Activated CD4-positive, alpha-beta T cell treated with anti-CD3 and anti-CD28 coated beads, Interleukin-10, Interleukin-2, amounts not matched to agents 100 ng/mL and 50 ng/mL, durations not matched to agents 16 hours and 8 hours (primary cell): ENCODE data around the gene SYF2.
A peak's percentile ranks its signal among the peaks of the same experiment; 100 is the strongest.
"Not testable (repeated sequence)": the region's sequence is repeated elsewhere in the genome, so short reads cannot be mapped to it uniquely, and the experiment has no call there.

Experiments
- DNase-seq: peaks from one replicate; pipeline ENCODE4 v3.0.0-alpha.2; 2020

Gene SYF2

DNA sequence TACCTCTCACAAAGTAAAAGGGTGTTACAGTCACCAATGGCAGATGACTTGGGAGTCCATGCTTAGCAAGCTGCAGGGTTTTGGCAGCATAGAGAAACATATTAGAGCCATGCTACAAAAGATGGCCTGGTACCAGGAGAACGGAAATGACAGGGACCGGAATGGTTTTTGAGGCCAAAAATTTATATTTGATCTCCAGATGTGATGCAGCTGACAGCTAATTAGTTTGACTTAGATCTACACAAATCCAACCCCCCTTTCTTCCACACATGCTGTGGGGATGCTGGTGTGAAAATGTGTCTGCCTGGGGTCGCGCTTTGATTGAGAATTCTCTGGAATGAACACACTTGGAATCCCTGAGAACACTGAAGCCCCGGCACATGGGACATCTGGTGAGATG lies 26.5 kb downstream of the SYF2 start:
- no peak for DNase-seq

DNA sequence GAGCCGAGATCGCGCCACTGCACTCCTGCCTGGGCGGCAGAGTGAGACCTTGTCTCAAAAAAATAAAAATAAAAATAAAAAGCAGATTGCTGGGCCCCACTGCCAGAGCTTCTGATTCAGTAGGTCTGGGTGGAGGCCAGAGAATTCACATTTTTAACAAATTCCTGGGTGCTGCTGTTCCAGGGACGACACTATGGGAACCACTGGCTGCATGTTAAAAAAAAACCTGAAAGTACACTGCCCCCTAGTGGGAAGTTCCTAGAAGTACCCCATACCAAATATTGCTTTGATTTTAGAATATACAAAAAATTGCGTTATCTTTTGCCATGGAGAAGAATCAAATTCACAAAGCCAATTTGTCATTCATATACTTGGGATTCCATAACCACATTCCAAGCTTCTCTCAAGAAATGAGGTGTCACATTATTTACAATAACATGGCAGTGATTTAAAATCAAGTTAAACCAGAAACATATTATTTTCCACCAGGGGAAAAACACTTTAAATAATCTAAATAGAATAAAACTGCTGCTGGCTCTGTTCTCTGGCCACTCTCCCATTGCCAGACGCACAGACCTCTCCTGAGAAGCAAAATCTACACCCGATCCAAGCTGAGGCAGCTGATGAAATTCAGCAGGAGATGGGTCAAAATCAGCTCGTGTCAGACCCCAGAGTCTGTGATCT lies 27.4 kb downstream of the SYF2 start:
- peak; percentile 28 for DNase-seq

DNA sequence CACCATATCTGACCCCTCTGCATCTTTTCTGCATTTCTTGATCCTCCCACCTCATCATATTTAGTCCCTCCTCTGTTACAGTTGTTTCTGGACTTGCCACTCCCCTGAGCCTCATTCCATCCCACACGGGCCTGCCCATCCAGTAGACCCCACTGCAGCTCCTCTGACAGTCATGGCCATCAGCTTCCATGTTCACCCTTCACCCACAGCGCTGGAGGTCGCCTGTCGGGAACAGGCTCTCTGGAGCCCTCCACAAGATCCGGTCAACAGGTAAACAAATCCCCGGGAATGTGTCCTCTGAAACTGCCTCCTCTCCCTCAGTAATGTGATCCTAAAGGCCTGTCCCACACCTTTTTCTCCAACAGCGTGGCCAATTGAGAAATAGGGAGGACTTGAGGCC lies 31.3 kb downstream of the SYF2 start:
- no peak for DNase-seq

DNA sequence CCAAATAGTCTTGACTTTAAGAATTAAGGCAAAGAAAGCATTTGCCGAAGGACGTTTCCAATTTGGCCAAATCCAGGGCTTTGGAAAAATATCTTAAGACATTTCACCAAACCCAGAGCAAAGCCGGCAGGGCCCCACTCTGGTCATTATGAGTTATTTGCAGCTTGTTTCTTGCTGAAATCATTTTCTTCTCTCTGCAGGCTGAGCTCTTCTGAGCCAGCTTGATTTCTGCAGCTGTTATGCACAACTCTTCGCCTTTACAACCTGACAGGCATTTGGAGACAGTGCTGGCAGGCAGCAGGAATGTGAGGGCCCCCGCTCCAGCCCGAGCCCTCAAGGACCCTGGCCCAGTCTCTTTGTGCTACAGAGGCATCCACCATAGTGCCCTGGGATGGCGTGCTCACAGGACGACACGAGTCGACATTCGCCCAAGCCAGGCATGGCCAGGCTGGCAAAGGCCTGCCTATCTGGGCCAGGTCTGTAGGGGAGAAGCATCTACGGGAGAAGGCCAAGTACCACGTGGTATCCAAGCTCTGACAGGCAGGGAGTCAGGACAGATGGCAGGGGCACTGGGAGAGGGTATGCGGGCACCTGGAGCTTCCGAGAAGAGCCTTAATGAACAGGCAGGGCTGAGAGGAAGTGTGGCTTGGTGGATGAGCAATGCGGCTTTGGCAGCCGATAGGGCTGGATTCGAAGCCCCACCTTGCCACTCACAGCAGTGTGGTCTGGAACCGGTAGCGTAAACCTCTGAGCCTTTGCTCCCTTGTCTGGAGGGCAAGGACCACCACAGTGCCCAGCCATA lies 32.3 kb downstream of the SYF2 start:
- DNase-seq: no peak

DNA sequence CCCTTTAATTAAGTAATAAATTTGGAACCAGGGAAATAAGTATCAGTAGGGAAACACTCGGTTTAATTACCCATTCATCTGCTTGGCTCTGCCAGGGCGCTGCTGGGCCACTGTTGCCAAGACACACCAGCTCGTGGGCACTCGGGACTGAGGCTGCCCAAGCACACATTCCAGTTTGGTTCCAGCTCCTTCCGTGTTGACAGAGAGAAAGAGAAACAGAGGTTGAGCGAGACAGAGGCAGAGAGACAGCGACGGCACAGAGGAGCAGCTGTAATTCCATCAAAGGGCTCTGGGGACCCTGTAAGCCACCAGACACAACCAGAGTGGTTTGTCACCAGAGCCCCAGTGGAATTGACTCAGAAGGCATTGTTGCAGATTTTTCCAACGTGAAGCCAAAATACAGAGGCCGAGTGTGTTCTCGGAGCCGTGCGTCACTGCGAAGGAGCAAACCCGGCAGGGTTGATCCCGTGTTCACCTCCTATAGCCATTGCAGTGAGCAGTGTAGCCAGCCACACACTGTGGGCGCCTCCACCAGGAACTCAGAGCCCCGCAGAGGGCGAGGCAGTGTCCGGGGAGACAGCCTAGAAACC lies 33.5 kb downstream of the SYF2 start:
- no peak for DNase-seq

DNA sequence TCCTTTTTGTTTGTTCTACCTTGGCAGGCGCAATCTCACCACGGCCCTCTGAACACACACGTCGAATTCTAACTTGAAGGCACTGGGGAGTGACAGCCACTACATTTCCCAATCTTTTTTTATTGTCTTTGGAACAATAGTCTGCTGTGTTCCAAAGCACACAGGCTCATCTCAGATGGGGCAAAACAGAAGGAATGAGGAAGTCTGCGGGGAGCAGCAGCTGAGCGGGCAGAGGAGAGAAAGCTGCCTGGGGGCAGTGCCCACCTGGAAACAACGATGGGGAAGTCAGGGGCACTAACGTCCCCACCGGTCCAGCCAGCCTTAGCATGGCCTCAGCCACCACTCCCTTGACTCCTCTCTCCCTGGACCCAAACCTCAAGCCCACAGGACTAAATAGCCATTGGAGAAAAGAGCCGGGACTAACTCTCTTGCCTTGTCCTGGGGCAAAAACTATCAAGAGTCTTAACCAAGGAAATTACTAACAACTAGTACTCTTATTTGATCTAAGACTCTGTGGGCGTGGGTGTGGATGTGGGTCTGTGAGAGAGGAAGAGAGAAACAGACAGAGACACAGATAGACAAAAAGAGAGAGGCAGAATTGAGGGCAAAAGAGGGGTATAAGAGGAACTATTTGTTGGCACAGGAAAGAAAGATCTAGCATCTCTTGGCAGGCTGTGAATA lies 34.2 kb downstream of the SYF2 start:
- DNase-seq: no peak

DNA sequence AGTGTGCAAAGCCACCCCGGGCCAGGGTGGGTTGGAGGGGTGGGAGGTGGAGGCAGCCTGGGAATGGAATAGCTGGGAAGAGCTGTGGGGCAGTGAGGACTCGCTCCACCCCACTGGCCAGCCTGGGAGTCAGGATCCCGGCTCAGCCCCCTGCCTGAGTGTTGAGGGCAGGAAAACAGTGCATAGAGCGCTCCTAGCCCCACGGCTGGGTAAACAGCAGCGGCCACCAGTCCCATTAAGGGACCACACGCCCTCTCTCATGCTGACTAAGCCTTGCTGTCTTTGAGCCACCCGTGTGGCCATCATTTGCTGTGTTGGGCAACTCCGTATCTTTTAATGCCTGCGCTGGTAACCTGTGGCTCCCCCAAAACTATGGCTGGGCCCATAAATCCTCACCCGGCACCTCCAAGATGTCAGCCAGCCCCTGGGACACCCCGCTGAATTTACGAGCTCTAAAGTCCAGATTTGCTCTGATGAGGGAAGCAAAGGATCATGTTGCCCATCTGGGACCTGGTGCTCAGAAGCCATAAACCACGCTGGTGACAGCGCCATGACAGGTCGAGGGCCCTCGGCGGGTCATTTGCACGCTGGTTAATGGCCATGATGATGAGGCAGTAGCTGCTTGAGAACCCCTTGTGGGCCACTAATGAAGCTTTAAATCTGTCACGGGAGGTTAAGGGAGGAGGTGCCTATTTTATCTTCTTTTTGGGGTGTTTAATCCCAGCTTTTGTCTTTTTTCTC lies 34.9 kb downstream of the SYF2 start:
- no peak for DNase-seq

DNA sequence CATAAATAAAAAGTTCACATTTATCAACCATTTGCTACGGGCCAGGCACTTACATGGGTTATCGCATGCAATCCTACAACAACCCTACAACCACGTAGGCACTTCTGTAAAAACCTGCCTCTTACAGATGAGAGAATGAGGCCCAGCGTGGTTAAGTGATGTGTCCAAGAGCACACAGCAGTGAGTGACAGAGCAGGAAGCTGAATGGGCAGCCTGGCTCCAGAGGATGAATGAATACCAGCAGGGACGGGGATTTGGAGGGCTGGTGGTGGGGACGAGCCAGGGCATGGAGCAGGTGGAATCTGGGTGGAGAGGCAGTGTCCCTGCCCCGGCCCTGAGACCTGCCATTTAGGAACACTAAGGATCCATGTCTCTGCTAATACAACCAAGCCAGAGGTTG lies 35.5 kb downstream of the SYF2 start:
- no peak for DNase-seq

DNA sequence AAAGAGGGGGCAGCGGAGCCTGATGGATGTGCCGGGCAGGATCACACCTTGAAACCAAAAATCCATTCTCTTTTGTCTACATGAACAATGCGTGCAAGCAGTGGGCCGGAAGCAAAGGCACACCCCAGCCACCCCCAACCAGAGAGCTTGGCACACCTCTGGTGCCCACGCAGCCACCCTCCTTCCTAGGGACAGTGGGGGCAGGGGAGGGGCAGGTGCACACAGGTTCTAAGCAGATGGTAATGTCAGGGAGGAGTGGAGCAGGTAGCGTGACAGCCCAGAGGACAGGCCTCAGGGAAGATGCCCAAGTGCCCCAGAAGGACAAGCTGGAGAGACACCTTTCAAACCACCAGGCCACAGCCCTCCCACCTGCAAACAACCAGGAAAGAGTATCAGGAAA lies 36.5 kb downstream of the SYF2 start:
- no peak for DNase-seq

DNA sequence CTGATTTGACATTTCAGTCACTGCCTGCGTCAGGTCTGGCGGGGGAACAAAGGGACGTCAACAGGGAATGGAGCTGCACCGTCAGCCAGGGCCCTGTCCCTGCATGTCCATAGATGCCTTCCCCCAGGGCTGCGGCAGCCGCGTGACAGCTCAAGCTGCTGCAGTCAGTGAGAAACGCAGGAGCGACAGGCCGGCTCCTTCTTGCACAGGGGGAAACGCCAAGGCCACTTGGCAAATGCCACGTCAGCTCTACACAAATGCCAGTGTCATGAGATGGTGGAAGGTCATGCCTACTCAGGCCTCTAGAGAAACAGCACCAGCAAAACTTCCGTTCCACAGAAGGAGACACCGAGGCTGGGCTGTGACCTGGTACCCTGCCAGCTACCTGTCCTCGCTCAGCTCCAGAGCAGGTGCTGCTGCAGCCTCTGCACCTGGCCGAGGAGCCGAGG lies 37.7 kb downstream of the SYF2 start:
- DNase-seq: no peak

DNA sequence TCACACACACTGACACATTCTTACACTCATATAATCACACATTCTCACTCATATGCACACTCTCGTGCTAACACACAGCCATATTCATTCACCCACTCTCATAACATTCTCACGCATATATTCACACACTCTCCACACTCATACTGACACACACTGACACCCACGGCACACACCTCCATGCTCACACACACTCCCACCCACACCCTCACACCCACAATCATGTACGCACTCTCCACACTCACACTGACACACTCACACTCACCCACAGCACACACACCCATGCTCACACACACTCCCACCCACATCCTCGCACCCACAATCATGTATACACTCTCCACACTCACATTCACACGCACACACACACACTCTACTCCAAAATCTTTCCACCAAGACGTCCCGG lies 38.2 kb downstream of the SYF2 start:
- DNase-seq: no peak

DNA sequence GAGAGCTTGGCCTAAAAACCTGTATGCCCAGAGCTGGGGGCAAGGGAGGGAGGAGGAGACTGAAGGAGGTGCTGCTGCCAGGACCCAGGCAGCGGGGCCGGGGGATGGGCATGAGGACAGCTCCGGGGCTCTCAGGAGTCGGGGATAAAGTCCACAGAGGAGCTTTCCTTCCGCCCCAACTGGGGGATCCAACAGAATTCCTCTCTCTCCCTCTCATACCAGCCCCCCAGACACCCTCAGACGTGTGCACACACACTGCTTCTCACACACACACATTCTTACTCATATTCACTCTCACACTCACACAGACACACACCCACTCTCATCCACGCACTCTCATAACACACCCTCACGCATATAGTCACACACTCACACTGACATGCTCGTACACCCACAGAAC lies 39.1 kb downstream of the SYF2 start:
- no peak for DNase-seq

DNA sequence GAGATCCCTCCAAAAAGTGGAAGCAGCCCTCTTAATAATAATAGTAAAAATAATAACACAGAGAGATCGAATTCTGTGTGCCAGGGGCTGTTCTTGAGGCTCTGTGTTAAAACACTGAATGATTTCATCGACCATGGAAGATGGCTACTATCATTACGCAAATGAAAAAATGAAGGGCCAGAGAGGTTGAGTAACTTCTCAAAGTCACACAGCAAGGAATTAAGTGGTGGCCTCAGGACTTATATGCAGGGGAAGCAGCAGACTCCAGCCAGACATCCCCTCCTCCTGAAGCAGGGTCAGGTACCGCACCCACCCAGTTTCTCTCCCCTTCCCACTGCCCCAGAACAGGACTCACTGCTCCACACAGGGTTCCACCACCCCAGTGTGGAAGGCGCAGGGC lies 40.1 kb downstream of the SYF2 start:
- no peak for DNase-seq

DNA sequence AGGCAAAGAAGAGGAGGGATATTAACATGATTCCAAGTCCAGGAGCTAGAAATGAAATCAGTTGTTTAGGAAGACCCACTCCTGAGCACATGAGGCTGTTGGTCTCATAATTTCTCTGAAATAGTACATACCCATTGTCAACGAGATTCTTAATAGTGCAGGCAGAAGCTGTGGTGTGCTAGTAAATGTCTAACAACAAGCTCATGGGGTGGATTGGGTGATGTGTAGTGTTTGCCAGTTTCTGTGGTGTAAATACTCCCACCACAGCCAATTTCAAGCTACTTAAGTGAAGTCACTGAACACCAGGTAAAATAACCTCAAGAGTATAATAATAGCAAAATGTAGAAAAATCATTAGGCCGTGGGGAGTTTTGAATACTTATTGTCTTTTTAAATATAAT lies 42.0 kb downstream of the SYF2 start:
- no peak for DNase-seq

DNA sequence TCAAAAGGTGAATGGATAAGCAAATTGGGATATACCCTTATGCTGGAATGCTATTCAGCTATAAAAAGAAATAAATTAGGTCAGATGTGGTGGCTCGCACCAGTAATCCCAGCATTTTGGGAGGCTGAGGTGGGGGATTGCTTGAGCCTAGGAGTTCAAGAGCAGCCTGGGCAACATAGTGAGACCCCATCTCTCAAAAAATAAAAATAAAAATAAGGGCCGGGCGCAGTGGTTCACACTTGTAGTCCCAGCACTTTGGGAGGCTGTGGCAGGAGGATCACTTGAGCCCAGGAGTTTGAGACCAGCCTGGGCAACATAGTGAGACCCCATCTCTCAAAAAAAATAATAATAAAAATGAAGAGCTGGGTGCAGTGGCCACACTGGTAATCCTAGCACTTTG lies 44.4 kb downstream of the SYF2 start:
- DNase-seq: not testable (repeated sequence)

DNA sequence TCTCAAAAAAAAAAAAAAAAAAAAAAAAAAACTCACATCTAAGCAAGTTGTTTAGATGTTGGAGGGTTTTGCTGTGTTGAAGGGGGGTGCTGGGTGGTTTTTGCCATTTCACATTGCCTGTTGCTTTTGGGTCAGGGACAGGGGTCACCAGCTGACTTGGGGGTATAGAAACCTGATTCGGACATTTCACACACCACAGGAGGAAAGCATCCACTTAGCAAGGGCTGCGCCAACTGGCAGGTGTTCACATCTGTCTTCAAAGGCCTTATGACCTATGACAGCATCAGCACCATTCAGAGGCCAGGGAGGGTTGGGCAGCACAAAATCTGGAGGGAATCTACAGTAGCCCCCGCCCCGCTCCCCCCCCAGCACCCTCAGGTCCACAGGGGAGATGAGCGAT lies 45.2 kb downstream of the SYF2 start:
- DNase-seq: no peak

DNA sequence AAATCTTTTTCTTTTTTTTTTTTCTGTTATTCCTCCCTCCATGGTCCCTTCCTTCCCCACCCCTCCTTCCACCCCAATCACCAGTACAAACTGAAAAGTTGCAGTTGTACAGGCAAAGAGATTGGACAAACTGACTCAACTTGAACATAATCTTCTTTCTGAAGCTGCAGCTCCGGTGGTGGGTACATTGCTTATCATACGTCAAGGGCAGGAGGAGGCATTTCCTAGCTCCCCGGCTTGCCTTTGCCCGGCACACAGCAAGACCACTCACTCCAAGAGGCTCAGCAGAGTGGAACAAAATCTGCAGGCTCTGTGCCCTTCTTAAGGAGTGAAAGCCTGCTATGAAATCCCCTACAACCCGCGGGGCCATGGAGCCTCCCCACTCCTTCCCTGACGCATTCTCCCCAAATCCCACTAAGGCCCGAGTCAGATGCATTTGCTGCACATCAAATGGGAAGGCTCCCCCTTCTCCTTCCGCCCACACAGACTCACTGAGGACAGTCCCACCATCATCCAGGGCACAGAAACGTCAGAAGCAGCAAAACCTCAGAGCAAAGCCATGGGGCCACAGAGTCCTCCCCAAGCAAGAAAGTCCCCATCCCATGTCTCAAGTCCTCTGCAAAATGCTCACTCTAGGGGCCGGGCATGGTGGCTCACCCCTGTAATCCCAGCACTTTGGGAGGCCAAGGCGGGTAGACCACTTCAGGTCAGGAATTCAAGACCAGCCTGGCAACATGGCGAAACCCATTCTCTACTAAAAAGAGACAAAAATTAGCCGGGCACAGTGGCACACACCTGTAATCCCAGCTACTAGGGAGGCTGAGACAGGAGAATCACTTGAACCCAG lies 45.9 kb downstream of the SYF2 start:
- DNase-seq: no peak

DNA sequence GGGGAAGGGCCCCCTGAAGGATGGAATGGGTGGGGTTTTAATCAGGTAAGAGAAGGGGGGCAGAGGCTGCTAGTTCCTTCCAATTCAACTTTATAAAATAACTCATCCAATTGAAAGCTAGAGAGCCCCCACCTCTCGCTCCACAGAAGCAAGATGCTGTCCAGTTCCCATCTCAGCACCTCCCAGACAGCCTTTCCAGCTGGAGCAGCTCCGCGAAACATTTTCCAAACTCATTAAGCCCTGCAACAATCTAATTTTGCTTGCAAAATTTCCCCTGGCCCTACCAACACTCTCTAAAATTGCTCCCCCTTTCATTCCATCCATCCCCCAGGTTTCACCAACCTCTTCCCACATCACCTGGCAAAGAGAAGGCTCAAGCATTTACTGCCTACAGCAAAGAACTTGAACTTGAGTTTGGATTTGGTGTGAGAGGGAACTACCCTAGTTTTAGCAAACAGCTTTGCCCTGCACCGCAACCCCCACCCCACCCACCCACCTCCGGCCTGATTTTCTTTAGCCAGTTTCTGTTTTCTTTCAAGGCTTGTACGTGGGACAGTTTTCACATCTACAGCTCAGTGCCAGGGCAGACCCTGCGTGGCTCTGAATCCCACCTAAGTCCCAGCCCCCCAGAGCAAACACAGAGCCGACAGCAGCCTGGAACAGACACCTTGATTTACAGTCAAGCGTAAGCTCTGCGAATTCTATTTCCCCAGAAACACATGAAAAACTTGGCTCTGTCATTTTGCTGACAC lies 46.7 kb downstream of the SYF2 start:
- DNase-seq: no peak

DNA sequence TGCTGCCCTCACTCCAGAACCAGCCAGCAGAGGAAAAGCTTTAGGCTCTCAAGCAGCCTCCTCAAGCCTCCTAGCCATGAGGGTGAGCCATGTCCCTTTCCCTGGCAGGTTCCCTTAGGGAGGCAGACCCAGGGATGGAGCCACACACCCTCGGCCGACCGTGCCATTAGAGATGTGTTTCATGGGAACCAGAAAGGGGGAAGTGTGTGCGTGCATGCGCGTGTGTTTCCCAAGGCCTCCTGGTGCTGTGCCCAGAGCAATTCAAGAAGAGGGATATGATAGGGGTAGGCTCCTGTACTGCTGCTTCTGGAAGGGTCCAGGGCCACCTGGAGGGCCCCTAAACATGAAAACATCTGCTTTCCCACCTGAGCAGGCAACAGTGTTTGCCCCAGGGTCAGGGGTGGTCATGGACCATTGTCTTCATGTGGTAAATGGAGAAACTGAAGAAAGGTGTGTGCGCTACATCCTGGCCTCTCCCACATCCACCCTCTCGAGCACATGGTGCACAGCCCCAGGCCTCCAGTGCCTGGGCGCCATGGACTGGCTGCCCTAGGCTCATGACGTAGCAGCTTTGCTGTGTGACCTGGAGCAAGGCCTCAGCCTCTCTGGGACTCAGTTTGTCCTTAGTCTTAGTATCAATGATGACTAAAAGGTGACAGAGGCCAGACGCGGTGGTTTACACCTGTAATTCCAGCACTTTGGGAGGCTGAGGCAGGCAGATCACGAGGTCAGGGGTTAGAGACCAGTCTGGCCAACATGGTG lies 48.1 kb downstream of the SYF2 start:
- DNase-seq: no peak
